Activated naive CD4-positive, alpha-beta T cell treated with anti-CD3 and anti-CD28 coated beads, Interleukin-2, amount 50 U/mL, for 72 hours (primary cell): ENCODE measurements around the gene RNF144B. TPM values are rescaled to one million over a fixed set of nuclear protein-coding genes. Genes with fewer than 3 reads are reported as not detected.
"Not testable (repeated sequence)": the region's sequence is repeated elsewhere in the genome, so short reads cannot be mapped to it uniquely, and the experiment has no call there.

ENCODE experiments used
- ATAC-seq, 2 donors: fragments of 150-1000 bp; cut with Tn5 transposase; 2 replicates each; pipeline ENCODE4 v1.10.0; 2021; ENCODE audit warnings: mild to moderate bottlenecking in 2 of 2, moderate library complexity in 2 of 2
- DNase-seq, 2 donors: peaks; one replicate each; pipeline ENCODE4 v3.0.0; 2021 to 2022; ENCODE audit warnings: low spot score in 2 of 2
- H3K27ac Mint-ChIP-seq, 2 donors: one replicate each; pipeline ENCODE4 v1.8.0; 2022; ENCODE audit warnings: mild to moderate bottlenecking in 2 of 2, mixed read lengths in 2 of 2
- H3K36me3 Mint-ChIP-seq, 2 donors: one replicate each; pipeline ENCODE4 v1.8.0; 2022; ENCODE audit warnings: mixed read lengths in 2 of 2
- H3K9me3 Mint-ChIP-seq, 2 donors: one replicate each; pipeline ENCODE4 v1.8.0; 2022; ENCODE audit warnings: mixed read lengths in 2 of 2
- total RNA-seq, 2 donors: library from RNA; stranded (reverse); gene quantifications; one replicate each; pipeline ENCODE4 v1.2.3, GENCODE V29; 2022

Gene RNF144B
- total RNA-seq, 2 donors from 2014 or later = 0.91 to 0.95 TPM

GRCh38 chr6:18363746-18364145 lies 23.4 kb upstream of the RNF144B start:
- H3K9me3 Mint-ChIP-seq = peaks cover 0 to 5% of the 10 kb centered on the region in 2 donors
- no peak overlapping the region for H3K27ac Mint-ChIP-seq
- H3K36me3 Mint-ChIP-seq = peaks cover 0 to 13% of the 10 kb centered on the region in 2 donors
- no peak for DNase-seq
- no peak for ATAC-seq

GRCh38 chr6:18364561-18364960 lies 22.6 kb upstream of the RNF144B start:
- not testable (repeated sequence) for DNase-seq, ATAC-seq, H3K9me3 Mint-ChIP-seq, H3K27ac Mint-ChIP-seq
- H3K36me3 Mint-ChIP-seq = peaks cover 0 to 13% of the 10 kb centered on the region in 2 donors

GRCh38 chr6:18367371-18367770 lies 19.8 kb upstream of the RNF144B start:
- ATAC-seq (no peak), DNase-seq (no peak)
- H3K36me3 Mint-ChIP-seq = peaks cover 0 to 13% of the 10 kb centered on the region in 2 donors
- no peak overlapping the region for H3K27ac Mint-ChIP-seq
- H3K9me3 Mint-ChIP-seq = peaks cover 0 to 5% of the 10 kb centered on the region in 2 donors

GRCh38 chr6:18368277-18369105 lies 18.7 kb upstream of the RNF144B start:
- Mint-ChIP-seq H3K9me3 (peaks cover 0 to 5% of the 10 kb centered on the region in 2 donors), H3K36me3 (peaks cover 0 to 13% of the 10 kb centered on the region in 2 donors), H3K27ac (no peak overlapping the region)
- DNase-seq = no peak
- no peak for ATAC-seq

- no peak for ATAC-seq
- no peak for DNase-seq
- Mint-ChIP-seq H3K27ac (no peak overlapping the region), H3K9me3 (no peaks in the 10 kb centered on the region), H3K36me3 (no peaks in the 10 kb centered on the region)
Observed at GRCh38 chr6:18371010-18371409, 16.1 kb upstream of the RNF144B start.

- no peak for DNase-seq
- Mint-ChIP-seq H3K27ac (no peak overlapping the region), H3K36me3 (no peaks in the 10 kb centered on the region), H3K9me3 (no peaks in the 10 kb centered on the region)
- no peak for ATAC-seq
Observed at GRCh38 chr6:18371656-18372055, 15.5 kb upstream of the RNF144B start.

- no peaks in the 10 kb centered on the region for H3K36me3 Mint-ChIP-seq
- DNase-seq = no peak
- H3K27ac Mint-ChIP-seq = no peak overlapping the region
- no peak for ATAC-seq
- no peaks in the 10 kb centered on the region for H3K9me3 Mint-ChIP-seq
Observed at GRCh38 chr6:18380158-18380836, 6.9 kb upstream of the RNF144B start.

GRCh38 chr6:18380851-18381250 lies 6.3 kb upstream of the RNF144B start:
- ATAC-seq (no peak), DNase-seq (no peak)
- Mint-ChIP-seq H3K9me3 (no peaks in the 10 kb centered on the region), H3K36me3 (no peaks in the 10 kb centered on the region), H3K27ac (no peak overlapping the region)

GRCh38 chr6:18383441-18383840 lies 3.7 kb upstream of the RNF144B start:
- H3K27ac Mint-ChIP-seq = no peak overlapping the region
- no peaks in the 10 kb centered on the region for H3K9me3 Mint-ChIP-seq
- DNase-seq (no peak), ATAC-seq (no peak)
- H3K36me3 Mint-ChIP-seq = peaks cover 0 to 10% of the 10 kb centered on the region in 2 donors

- DNase-seq (no peak), ATAC-seq (no peak)
- Mint-ChIP-seq H3K36me3 (peaks cover 0 to 11% of the 10 kb centered on the region in 2 donors), H3K9me3 (no peaks in the 10 kb centered on the region), H3K27ac (no peak overlapping the region)
Observed at GRCh38 chr6:18384621-18385020, 2.5 kb upstream of the RNF144B start.

- Mint-ChIP-seq H3K27ac (peak overlapping the region in 1 of 2 donors; percentile 54), H3K9me3 (no peaks in the 10 kb centered on the region), H3K36me3 (peaks cover 0 to 11% of the 10 kb centered on the region in 2 donors)
- no peak for DNase-seq
- no peak for ATAC-seq
Observed at GRCh38 chr6:18386298-18386976, 713 bp upstream of the RNF144B start.

- no peak for ATAC-seq
- Mint-ChIP-seq H3K27ac (peak overlapping the region in 1 of 2 donors; percentile 77), H3K36me3 (peaks cover 0 to 11% of the 10 kb centered on the region in 2 donors), H3K9me3 (no peaks in the 10 kb centered on the region)
- DNase-seq = no peak
Observed at GRCh38 chr6:18388271-18388670, 1.1 kb downstream of the RNF144B start.

- Mint-ChIP-seq H3K27ac (peak overlapping the region in 1 of 2 donors; percentile 77), H3K9me3 (no peaks in the 10 kb centered on the region), H3K36me3 (peaks cover 0 to 11% of the 10 kb centered on the region in 2 donors)
- DNase-seq (no peak), ATAC-seq (no peak)
Observed at GRCh38 chr6:18388942-18389341, 1.8 kb downstream of the RNF144B start.

GRCh38 chr6:18389479-18389878 lies 2.3 kb downstream of the RNF144B start:
- Mint-ChIP-seq H3K27ac (no peak overlapping the region), H3K36me3 (peaks cover 0 to 11% of the 10 kb centered on the region in 2 donors), H3K9me3 (no peaks in the 10 kb centered on the region)
- ATAC-seq = no peak
- DNase-seq = no peak

- H3K9me3 Mint-ChIP-seq = no peaks in the 10 kb centered on the region
- DNase-seq (no peak), ATAC-seq (no peak)
- H3K27ac Mint-ChIP-seq = no peak overlapping the region
- peaks cover 0 to 11% of the 10 kb centered on the region in 2 donors for H3K36me3 Mint-ChIP-seq
Observed at GRCh38 chr6:18390476-18390875, 3.3 kb downstream of the RNF144B start.

GRCh38 chr6:18391023-18391422 lies 3.9 kb downstream of the RNF144B start:
- peaks cover 0 to 11% of the 10 kb centered on the region in 2 donors for H3K36me3 Mint-ChIP-seq
- ATAC-seq (no peak), DNase-seq (no peak)
- no peaks in the 10 kb centered on the region for H3K9me3 Mint-ChIP-seq
- no peak overlapping the region for H3K27ac Mint-ChIP-seq

- Mint-ChIP-seq H3K27ac (no peak overlapping the region), H3K9me3 (no peaks in the 10 kb centered on the region), H3K36me3 (peaks cover 0 to 4% of the 10 kb centered on the region in 2 donors)
- DNase-seq = no peak
- no peak for ATAC-seq
Observed at GRCh38 chr6:18392346-18392877, 5.3 kb downstream of the RNF144B start.
